ENCODE data around the gene SLC9A8.

Gene SLC9A8

DNA sequence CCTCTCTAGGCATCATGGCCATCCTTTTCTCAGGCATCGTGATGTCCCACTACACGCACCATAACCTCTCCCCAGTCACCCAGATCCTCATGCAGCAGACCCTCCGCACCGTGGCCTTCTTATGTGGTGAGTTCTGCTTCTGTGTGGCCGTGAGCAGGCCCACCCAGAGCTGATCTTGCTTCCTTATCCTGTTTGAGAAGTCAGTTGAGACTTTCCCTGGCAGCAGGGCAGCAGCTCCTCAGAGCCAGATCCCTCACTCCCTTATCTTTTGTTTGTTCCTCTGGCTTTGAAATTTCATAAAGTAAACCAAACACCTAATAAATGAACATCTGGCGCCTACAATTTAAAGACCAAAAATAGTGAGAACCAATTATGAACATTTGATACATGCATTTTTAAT is 62.1 kb downstream of the SLC9A8 start:
- no peak for DNase-seq (ENCODE audit: low read depth)

- DNase-seq (ENCODE audit: low read depth), result no peak
These were observed 64.8 kb downstream of the SLC9A8 start for GRCh38 chr20:49877386-49877921.

DNA sequence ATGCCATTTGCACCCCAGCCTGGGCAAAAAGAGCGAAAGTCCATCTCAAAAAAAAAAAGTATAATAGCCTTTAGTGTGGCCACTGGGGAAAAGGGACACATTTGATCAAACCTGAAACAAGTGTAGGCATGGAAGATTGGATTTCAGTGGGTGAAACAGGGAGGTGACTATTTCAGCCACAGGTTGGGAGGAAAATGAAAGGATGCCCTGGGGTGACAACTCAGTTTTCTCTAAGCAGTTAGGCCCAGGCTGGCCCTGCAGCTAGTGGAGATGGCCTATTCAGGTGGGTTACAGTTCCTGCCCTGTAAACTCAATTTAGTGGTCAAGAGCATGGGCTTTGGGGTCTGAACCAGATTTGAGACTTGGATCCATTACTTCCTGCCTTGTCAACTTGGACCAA is 66.3 kb downstream of the SLC9A8 start:
- no peak for DNase-seq (ENCODE audit: low read depth)

GRCh38 chr20:49880177-49880576 is 67.5 kb downstream of the SLC9A8 start:
- DNase-seq (ENCODE audit: low read depth), result no peak

- no peak for DNase-seq (ENCODE audit: low read depth)
These were observed 68.3 kb downstream of the SLC9A8 start for GRCh38 chr20:49880724-49881445.

DNA sequence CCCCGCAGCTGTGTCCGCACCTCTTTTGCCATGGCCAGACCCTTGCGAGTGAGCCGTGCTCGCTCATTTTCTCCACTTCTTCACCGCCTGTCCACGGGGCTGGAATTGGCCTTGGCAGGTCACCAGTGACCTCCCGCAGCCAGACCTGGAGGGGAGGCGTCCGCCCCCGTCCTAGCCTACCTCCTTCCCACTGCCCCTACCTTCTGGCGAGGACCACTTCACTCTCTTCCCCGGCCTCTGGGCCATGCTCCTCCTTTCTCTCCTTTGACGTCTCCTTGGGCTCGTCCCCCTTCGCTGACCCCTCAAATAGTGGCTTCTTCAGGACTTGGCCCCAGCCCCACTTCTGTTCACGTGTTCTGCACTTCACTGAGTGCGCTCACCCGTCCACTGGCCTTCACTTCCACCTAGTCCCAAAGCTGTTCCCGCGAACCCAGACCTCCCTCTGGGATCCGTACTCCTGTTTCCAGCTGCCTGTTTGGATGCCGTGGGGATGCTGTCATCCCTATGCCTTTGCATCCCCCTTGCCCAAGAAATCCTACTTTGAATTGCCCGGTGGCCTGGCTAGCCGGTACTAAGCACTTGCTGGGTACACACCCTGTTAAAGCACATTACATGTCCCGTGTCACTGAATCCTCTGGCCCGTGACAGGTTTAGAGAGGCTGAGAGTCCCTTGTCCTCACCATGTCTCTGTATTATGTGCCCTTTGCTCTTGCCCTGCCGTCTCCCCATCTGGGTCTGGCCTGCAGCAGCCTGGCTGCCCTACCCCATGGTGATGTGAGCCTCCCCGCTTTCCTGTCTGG is 69.7 kb downstream of the SLC9A8 start:
- no peak for DNase-seq (ENCODE audit: low read depth)

DNA sequence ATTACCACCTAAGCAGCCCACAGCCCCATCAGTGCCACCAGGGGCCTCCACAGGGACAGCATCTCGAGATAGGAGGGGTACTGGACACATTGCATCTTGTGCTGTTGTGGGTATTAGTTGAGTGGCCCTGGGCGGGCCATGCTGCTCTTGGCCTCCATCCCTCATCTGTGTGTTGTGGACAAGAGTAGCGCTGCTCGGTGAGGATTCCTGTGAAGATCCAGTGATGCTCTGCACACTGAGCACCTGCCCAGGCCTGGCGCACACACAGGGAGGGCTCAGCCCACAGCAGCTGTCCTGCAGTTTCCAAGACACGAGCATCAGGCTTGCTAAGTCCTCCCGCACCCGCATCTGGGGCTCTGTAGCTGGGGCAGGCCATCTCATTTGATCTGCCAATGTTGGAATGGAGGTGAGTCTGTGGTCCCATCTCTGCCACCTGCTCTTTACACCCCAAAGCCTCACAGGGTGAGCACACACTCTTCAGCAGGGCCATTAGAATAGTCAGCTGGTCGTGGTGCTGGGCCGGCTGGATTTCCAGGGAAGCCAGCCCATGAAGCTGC is 70.7 kb downstream of the SLC9A8 start:
- no peak for DNase-seq (ENCODE audit: low read depth)

DNA sequence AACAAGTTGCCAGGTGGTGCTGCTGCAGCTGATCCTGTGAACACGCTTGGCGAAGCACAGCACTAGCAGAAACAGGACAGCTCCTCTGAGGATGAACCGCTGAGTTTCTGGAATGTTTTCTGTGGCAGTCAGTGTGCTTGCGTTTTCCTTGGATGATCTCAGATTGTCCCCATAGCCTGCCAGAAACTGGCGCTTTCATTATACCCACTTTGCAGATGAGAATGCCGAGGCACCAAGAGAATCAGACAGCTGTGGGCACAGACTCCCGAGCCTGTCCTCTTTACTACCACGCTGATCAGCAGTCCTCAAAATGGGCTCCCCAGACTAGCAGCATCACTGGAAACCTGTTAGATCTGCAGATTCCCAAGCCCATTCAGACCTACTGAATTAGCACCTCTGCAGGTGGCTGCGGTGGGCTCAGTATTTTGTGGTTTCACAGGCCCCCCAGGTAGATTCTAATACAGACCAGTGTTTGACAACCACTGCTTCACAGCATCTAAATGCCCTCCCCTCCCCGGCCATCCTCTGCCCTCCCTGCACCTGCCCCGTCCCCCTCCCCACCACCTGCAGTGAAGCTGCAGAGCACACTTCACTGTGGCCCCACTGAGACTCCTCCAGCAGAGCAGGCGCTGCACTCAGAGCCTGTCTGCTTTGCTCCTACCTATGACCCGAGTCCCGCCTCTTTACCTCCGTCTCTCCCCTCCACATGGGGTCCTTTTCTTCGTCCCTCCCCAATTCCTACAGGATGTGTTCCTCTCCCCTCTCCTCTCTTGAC is 73.1 kb downstream of the SLC9A8 start:
- DNase-seq (ENCODE audit: low read depth), result no peak

- no peak for DNase-seq (ENCODE audit: low read depth)
These were observed 74.1 kb downstream of the SLC9A8 start for GRCh38 chr20:49886571-49887213.

GRCh38 chr20:49887251-49888211 is 74.9 kb downstream of the SLC9A8 start:
- no peak for DNase-seq (ENCODE audit: low read depth)

DNA sequence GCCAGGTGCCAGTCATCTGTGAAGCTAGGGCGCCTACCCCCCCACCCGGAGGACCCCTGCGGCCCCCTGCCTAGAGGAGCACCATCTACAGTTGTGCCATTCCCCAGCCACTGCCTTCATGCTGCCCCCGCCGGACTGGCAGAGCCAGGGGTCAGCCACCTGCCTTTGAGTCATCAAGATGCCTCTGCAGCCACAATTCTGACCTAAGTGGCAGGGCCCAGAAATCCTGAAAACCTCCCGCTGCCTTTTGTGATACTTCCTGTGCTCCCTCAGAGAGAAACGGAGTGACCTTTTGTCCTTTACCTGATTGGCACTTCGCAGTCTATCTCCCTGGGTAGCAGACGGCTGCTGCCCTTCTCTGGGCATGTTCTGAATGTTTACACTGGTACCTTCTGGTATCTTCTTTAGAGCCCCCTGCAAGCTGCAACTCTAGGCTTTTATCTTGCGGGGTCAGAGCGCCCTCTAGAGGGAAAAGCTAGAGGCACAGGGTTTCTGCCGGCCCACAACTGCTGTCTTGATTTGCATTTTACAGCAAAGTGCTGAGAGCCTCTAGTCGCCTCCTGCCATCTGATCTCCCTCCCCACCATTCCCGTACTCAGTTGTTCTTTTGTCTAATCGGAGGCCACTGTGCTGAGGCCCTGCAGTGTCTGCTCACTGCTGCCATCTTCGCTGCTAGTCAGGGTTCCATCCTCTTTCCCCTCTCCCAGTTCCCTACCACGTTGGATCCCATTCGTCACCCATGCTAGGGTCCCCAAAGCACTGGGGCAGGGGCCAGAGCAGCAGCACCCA is 75.8 kb downstream of the SLC9A8 start:
- peak; percentile 12 for DNase-seq (ENCODE audit: low read depth)

DNA sequence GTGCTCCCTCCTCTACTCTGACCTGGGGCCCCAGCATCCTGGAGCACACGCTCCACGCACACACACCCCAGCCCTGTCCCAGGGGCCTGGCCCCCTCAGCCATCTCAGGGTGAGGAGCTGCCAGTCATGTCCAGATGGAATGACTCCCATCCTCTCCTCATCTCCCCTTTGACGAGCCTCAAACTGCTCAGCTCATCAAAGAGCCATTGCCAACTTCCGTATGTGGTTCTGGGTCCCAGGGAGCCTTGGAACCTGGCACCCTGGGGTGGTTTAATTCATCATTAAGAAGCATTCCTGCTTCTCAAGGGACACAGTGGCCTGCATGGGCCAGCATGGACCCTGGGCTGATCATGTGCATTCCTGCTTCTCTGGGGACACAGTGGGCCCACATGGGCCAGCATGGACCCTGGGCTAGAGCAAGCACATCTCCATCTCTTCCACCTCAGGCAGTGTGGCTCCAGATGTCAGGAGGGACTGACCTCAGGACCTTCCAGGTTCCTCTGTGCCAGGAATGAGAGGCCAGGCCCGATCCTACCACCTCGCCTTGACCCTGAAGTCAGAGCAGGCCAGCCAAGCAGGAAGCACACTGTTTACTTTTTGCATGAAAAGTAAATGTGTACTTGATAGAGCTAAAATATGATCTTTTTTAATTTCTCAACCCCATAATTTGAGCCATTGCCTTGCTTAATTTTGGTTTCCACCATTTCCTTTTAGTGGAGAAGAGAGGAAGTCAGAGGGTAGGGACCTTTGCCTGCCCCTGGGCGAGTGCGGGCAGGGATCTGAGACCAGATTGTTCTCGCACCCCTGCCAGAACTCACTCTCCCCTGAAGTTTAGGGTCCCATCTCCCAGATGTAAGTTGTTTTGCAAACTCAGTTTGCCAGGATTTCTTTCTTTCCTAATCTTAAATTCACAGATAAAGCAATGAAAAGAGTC is 76.6 kb downstream of the SLC9A8 start:
- DNase-seq (ENCODE audit: low read depth), result no peak

- DNase-seq (ENCODE audit: low read depth), result no peak
These were observed 77.3 kb downstream of the SLC9A8 start for GRCh38 chr20:49889935-49890333.

- no peak for DNase-seq (ENCODE audit: low read depth)
These were observed 78.1 kb downstream of the SLC9A8 start for GRCh38 chr20:49890471-49891361.

DNA sequence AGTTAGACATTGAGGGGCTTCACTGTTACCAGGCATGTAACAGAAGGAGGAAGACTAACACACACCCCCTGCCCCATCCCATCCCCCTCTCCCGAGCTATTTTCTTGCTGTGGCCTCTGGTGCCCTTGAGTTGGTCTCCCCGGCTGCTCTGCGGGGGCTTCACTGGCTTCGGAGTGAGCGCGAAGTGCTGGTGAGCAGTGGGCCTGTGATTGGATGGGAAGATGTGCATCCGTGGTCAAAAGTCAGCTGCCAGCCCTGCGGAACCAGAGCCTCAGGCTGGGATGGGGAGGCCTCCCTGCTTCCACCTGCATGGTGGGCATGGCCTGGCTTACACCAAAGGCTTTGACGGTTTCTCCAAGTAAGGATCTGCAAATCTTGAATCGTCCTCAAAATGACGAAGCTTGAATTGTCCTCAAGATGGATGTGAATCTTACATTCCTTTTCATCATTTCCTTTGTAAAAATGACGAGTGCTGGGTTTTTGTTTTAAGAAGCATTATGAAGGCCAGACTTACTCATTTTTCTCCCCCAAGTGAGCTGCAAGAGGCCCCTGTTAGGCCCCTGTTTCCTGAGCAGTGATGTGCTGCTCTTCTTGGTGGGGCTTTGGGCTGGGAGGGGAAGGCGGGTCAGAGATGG is 79.0 kb downstream of the SLC9A8 start:
- DNase-seq (ENCODE audit: low read depth), result no peak

GRCh38 chr20:49892260-49892659 is 79.6 kb downstream of the SLC9A8 start:
- no peak for DNase-seq (ENCODE audit: low read depth)

DNA sequence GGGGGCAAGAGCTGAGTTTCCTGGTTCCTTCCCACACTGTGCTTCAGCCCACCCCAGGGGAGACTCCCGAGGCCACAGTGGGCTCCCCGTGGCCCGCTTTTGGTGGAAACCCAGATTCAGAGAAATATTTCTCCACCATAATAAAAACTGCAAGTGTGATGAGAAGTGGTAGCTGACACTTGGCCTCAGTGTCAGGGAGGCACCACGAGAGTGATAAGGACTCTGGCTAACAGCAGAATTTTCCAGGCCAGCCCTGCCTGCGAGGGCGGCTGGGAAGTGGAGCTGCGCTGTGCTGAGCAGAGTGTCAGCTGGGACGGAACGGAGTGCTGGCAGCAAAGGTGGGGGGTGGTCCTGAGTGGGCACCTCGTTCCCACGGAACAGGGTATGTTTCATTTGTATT is 80.2 kb downstream of the SLC9A8 start:
- DNase-seq (ENCODE audit: low read depth), result no peak

Data from stimulated activated CD8-positive, alpha-beta memory T cell treated with anti-CD3 and anti-CD28 coated beads, Interleukin-15, amount 100 ng/mL, for 24 hours (primary cell).